HG02623 (cell line): ENCODE data around the gene INSYN1.

Experiments
- ATAC-seq: cut with Tn5 transposase; IDR thresholded peaks from one replicate; pipeline ENCODE4 v1.9.1; 2021; ENCODE audit warnings: moderate library complexity; ENCODE audit not compliant: unreplicated experiment

The INSYN1 gene

DNA sequence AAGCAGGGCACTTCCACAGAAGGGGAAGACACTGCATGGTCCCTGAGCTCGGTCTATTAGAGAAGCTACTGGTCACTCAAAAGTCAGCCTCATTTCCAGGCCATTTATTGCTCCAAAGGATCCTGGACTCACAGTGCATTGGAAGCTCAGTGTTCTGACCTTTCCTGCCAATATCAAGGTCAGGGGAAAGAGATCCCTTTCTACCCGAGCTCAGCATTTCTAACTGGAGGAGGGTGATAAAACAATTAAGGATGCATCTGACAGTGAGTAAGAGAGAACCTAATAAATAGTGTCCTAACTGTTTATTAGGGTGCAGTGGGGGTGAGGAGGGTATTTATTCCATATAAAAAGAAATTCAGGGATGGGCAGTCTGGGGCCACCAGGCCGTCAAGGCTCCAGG is 26.8 kb upstream of the INSYN1 start:
- no peak for ATAC-seq

DNA sequence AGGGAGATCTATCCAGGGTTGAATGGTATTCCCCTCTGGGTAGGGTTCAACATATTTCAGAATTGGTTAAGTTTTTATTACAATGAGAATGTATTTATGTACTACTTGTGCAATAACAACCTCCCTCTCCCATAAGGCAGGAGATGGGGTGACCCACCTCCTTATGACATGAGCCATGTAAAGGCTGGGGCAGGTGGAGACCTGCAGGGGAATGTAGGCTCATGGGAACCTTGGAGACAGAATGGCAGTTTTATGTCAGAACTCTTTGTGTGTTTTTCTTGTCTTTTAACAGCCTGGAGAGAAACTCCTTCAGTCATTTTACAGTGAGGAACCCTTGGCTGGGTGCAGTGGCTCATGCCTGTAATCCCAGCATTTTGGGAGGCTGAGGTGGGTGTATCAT is 24.6 kb upstream of the INSYN1 start:
- ATAC-seq: no peak

DNA sequence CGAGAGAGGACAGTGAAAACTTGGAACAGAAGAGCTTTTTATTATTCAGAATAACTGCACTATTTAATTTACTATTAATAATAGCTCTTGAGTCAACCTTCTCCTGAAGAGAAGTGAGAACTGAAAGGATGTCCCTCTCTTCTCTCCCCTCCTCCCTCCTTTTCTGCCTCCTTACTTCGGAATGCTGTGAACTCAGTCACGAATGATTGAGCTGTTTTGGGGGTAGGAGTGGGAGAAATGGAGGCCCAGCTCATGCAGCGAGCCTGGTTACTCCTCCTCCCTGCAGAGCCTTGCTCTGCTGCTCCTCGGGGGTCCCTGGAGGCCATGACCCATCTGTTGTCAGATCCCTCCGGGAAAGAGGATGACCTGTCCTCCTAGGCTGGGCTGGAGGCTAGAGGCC is 20.3 kb upstream of the INSYN1 start:
- ATAC-seq: no peak

DNA sequence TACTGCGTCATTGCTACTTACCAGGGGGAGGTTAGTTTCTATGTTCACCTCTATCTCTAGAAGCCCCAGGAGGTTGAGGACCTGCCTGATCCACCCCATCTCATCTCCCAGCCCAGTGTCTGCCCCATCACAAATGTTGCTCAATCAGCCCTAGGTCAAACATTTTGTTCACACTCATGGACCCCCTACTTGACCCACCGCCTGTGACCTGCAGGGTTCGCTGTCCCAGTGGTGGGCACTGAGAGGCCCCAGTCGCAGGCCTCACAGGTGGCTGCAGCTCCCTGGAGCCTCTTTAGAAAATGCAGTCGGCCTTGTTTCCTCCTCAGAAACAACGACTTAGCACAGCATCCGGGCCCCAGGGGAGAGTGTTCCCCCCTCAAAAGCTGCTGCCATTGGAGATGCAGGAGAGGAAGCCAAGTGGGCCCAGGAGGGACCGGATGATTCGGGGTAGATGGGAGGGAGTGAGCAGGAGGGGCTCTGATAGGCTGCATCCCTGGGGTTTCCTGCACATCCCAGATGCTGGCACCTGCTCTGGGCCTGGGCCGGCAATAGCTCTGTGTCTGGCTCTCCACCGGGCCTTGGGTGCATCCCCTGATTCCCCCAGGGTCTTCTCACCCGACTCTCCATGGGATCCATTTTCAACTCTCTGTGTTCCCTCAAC is 18.4 kb upstream of the INSYN1 start:
- no peak for ATAC-seq

DNA sequence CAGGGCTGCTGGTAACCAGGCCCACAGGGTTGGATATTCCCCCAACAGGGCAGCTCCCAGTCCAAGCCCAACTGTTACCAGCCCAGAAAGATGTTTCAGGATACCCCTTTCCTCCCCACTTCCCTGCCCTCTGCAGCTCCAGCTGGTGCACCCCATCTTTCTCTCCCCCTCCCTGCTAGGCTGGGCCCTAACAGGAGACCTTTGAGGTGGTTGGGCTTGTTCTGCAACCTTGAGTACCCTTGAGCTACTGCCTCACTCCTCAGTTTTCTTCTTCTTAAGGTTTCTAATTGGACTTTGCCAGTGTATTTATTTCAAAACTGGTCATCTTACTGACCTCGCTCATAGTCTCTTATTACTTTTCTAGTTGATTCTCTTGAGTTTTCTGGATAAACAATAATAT is 16.9 kb upstream of the INSYN1 start:
- no peak for ATAC-seq

DNA sequence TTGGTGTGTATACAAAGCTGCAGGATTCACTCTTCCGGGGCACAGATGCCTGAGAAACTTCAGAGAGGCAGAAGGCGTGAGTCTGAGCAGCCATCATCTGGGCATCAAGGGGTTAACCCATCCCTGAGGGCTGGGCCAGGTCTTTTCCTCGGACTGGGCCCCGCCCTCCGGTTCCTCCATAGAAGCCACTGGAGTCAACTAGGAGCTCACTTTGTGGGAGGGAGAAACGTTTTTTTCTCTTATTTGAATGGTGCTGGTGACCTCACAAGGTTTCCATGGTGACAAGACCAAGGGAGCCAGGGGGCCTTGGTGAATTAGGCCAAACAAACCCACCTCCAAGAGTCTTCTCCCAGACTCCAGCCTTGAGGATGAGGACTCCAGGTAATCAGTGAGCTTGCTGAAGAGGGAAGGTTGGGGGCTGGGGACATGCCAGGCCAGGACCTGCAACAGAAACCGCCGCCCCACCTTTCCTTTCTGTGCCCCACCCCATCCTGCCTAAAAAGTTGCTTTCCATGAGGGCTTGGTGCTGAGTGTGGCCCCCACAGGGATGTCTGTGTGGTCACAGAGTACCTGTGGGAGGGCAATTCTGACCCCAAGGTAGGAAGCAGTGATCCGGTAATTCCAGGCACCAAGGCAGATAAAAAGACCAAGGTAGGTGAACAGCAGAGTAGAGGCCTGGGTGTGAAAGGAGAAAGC is 14.8 kb upstream of the INSYN1 start:
- no peak for ATAC-seq

DNA sequence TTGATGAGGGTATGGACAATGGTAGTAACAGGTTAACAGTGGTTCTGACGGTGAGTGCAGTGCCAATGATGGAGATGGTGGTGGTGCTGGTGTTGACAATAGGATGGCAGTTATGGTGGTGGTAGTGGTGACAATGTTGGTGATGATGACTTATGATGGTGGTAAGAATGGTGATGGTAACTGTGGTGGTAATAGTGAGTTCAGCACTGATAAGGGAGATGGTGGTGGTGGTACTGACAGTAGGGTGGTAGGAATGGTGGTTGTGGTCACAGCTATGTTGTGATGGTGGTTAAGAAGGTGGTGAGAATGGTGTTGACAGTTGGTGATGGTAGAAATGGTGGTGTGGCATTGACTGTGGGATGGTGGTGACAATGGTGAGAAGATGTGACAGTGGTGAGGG is 13.4 kb upstream of the INSYN1 start:
- no peak for ATAC-seq

DNA sequence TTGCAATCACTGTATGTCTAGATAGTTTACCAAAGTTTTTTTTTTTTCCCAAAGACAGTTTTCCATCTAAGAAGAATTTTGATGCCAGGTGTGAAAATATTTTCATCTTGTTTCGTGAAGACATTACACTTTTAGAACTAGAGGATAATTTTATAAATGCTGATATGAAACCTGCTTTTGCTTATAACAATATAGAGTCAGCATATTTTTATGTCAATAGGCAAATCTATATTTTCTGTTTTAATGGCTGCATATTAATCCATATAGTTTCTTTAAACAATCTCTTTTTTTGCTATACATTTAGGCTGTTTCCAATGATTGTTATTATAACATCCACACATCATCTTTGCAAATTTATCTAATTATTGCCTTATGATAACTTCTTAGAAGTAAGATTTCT is 12.6 kb upstream of the INSYN1 start:
- ATAC-seq: no peak

DNA sequence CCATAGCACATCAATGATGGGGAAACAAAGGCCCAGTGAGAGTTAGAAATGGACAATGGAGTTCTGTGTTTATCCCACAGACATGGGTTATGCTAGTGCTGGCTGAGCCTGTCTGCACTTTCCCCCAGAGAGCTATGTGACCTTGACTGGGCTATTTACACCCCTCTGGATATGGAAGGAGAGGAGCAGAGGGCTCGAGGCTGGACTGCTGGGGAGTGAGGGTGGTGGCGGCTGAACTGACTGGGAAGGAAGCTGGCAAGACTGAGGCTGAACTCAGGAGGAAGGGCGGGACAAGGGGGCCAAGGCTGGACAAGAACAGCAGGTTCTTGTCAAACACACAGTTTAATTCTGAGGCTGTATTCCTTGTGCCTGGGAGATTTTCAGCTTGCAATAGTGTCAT is 10.8 kb upstream of the INSYN1 start:
- ATAC-seq: no peak

DNA sequence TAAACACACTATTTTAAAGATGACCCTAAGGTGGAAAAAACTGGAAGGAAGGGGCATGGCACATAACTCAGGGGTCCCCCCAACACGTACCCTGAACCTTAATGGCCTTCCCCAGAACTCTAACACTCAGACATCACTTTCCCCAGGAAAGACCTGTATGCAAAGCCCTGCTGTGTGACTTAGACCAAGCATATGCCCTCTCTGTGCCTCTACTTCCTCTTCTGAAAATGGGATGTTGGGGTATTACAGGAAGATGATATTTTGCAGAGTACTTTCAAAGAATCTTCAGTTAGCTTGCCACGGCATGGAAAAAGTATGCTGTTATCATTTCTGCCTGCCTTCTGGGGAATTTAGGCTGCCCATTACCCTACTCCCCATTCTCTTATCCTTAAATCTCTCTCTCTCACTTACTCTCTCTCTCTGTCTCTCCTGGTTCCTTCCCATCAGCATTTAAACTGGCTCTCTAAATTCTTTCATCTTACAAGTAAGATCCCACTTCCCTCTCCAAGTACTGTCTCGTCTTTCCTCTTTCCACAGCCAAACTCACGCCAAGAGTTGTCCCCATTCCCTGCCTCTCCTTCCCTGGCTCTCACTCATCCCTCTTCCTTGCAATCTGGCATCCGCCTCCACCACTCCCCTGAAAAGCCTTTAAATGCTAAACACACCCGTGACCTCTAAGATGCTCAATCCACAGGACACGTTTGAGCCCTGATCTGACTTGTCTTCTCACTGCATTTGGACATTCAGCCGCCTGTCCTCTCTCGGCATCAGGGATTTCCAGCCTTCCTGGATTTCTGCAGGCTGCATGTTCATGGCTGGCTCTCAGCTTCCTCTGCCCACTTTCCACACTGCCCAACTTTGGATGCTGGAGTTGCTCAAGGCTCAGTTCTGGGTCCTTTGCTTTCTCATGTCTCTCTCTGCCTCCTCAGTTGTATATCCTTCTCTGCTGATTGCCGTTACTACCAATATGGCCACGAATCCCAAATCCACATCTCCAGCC is 7.5 kb upstream of the INSYN1 start:
- no peak for ATAC-seq

DNA sequence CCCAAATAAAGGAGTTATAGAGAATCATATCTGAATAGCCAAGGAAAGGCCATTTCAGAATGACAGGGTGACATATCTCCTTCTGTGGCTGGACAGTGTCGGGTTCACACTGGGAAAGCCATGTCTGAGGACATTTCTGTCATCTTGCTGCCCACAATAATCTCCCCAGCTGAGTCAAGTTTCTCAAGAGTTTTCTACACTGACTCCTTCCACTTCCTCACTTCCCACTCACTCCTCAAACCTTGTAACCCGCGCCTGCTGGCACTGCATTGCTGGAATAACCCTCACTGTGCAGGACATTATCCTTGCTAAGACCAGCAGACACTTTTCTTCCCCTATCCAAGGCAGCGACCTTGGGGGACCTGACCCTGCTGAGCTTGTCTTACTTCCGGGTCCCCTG is 5.3 kb upstream of the INSYN1 start:
- ATAC-seq: no peak

DNA sequence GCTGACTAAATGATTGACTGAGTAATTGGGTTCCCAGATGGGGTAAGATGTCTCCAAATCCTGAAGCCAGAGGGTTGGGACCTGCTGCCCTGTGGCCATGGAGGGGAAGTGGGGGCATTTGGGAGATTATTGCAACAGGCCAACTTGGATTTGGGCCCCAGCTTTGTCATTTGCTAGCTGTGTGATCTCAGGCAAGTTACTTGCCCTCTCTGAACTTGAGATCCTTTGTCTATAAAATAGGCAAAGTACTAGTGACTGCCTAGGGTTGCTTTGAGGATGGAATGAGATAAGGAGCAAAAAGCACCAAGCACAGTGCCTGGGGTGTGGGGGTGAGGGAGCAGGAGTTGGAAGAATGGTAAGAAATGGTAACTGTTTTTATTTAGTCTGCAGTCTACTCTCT is 4.4 kb upstream of the INSYN1 start:
- no peak for ATAC-seq

DNA sequence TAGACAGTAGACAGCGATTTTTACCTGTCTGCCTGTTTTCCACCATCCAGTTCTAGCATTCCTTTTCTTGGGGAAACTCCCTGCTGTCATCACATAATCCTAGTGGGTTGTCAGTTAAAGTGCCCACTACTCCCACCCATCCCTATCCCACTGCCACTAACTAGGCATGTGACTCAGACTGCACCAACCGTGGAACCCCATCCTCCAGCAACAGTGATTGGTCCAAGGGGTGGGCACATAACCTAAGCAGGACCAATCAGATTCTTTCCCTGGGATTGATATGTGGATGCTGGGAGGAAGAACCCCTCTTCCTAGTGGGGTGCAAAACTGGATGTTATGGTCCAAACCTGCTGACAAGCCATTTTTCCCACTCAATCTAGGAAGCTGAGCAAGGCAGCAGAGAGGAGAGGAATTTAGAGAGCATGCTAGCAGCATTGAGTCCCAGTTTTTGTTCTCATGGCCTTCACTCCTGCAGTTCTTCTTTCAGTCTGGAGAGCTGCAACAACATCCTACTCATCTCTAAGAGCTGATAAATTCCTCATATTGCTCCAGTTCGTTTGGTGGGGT is 3.9 kb upstream of the INSYN1 start:
- ATAC-seq: no peak

DNA sequence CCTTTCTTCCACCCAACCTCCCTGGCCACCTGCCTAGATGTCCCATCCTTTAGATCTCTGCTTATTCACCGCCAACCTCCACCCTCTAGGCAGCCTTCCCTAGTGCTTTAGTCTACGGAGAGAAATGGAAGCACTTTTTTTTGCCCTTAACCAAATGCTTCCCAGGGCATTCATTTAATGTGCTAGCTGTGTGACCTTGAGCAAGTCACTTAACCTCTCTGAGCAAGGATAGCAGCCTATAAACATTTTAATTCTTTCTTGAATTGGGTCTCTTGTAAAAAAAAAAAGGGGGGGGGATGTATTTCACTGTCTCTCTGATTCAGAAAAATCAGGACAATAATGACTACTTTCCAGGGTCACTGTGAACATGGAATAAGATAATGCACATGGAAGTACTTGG is 3.2 kb upstream of the INSYN1 start:
- no peak for ATAC-seq

DNA sequence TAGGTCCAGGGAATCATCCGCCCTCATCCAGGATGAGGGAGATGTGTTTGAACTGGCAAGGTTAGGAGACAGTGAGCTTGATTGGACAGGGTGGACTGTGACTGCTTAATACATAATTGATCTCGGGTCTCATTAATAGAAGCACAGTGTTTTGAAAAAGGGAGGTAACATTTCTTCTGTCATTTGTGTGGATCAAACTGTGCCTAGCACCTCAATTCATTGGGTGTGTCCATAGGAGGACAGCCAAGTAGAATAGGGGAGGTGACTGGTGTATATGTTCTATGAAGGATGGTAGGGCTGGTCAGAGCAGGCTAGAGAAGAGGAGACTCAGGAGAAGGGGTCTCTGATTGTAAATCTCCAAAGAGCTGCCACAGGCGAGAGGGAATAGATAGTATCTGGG is 2.8 kb upstream of the INSYN1 start:
- ATAC-seq: no peak

DNA sequence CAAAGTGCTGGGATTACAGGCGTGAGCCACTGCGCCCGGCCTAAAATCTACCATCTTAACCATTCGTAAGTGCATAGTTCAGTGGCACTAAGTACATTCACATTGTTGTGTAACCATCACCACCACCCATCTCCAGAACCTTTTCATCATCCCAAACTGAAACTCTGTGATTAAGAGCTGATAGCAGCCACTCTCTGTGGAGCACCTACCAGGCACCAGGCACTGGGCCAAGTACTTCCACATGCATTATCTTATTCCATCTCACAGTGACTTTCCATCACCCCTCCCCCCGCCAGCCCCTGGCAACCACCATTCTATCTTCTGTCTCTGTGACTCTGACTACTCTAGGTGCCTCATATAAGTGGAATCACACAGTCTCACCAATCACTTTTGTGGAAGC is 2.3 kb upstream of the INSYN1 start:
- ATAC-seq: no peak

DNA sequence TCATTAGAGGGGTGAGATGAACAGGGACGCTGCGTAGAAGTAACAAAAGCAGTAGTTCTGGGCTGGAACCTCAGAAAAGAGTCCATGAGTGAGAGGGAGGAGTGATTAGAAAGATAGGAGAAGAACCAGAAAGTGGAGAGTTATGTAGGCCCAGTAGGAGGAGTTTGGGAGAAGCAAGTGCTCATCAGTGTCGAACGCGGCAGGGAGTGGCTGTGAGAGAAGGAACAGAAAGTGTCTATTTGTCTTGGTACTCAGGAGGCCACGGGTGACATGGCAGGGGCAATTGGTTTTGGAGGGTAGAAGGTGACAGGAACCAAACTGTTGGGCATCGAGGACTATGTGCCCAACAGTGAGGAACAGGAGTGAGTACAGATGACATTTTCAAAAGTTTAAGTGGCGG is 1.3 kb upstream of the INSYN1 start:
- ATAC-seq: no peak

DNA sequence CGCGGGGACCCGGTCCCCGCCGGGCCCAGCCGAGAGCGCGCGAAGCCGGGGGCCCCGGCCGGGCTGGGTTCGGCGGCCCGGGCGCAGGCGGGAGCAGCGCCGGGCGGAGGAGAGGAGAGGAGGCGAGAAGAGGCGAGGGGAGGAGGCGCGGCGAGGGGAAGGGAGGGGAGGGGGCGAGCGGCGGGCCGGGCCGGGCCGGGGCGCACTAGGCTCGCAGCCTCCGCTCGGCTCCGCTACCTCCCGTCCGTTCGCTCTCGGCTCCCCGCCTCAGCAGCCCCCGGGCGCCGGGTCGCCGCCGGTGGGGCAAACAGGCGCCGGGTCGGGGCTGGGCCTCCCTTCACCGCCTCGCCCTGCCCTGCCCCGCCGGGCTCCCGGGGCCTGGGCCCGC is 351 bp downstream of the INSYN1 start:
- ATAC-seq: no peak

DNA sequence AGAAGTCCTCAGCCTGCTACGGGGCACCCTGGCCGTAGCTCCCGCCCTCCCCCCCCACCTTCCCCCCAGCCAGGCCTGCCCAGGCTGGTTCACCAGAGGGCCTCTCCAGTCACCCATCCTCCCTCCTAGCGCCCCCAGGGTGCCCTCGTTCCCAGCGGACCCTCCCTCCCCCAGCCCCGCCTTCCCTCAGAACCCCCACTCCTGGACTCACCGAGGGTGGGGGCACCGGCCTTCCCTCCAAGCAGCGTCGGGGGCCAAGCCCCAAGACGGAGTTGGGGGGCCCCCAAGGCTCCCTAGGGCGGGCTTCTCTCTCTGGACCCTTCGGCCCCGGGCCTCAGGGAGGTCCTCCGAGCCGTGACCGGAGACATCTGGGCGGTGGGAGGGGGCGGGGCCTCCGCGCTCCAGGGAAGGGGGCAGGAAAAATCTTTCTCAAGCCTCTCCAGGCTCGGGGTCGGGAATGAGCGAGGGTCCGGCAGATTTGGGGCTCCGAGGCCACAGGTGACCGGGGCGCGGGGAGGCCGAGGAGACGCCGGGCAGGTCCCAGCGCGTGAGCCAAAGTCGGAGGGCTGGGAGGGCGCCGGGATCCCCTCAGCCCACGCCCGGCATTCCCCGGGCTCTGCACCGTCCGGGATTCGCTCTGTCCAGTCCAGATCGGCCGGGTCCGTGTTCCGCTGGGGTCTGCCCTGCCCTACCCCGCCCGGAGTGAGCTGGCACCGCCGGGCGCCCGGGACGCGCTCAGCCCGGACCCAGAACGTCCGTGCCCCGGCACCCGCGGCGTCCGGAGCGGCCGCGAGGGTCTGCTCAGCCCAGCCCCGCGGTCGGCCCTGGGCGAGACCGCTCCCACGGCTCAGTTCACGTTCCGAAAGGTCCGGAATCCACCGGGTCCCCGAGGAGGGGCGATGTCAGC is 999 bp downstream of the INSYN1 start:
- ATAC-seq: no peak

DNA sequence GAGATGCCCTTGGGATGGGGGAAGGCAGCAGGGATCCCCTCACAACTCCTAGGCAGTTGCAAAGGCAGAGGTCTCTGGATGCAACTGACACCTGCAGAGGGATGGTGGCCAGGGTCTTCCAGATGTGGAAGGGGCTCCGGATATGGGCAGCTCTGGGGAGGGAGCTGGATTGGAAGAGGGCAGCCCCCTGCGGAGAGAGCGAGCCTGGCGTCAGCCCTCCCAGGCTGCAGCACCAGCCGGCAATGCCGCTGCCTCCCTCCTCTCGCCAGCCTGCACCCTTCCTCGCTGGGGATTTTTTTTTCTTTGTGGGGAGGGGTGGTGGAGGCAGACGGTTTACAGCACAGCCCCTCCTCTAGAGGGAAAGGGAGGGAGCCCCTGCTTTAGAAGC is 1.6 kb downstream of the INSYN1 start:
- ATAC-seq: no peak

DNA sequence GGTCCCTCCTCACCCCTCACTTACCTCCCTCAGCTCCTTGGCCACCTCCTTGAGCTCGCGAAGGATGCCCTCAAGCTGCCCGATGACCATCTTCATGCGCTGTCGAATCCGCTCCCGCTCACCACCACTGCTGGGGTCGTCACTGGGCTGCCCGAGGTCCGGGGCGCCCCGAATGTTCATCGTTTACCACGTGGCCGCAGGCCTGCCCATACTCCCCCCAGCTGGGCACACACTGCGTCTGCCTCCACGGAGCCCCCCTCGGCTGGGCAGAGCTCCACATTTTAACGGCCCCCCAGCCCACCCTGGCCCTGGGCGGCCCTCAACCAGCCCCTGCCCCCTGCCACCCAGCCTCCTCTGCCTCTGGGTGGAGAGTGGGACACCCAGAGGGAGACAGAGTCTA is 2.2 kb downstream of the INSYN1 start:
- no peak for ATAC-seq
